GM12878 (cell line): Measurements from ENCODE around the gene DUS3L. TPM values are rescaled to one million over a fixed set of nuclear protein-coding genes. Genes with fewer than 3 reads are reported as not detected.

Experiments
- ATAC-seq: fragments of 200-7000 bp; cut with Tn5 transposase; 3 replicates; pipeline ENCODE4 v1.9.1; 2020; ENCODE audit warnings: mild to moderate bottlenecking, moderate library complexity
- BruUV-seq: library from RNA; stranded (reverse); fragments of 400-500 nt; replicated peaks from 2 replicates; lab custom pipeline; 2021; lab: Mats Ljungman, UMichigan
- CTCF ChIA-PET: fragments of 300-600 bp; sonication (Branson Sonifier 250); formaldehyde crosslinking; extraction: SDS; loops from one replicate; lab custom pipeline; 2021; ENCODE audit warnings: inconsistent platforms; lab: Yijun Ruan, JAX
- POLR2A ChIA-PET: fragments of 350-600 bp; formaldehyde crosslinking; extraction: SDS; loops from one replicate; lab custom pipeline; 2021; ENCODE audit warnings: inconsistent platforms; lab: Charles Lee
- RAD21 ChIA-PET: fragments of 300-600 bp; sonication (Branson Sonifier 250); formaldehyde crosslinking; loops from one replicate; lab custom pipeline; 2023; ENCODE audit warnings: antibody characterized with exemption; ENCODE audit not compliant: unreplicated experiment; lab: Charles Lee
- SMC1A ChIA-PET: fragments of 300-600 bp; sonication (Branson Sonifier 250); formaldehyde crosslinking; loops from one replicate; lab custom pipeline; 2023; ENCODE audit not compliant: unreplicated experiment, uncharacterized antibody; lab: Charles Lee
- DNase-seq: peaks from one replicate; pipeline ENCODE4 v3.0.0-alpha.2; 2011; ENCODE audit warnings: low read depth, low spot score
- FAIRE-seq: peaks from 3 replicates; lab custom pipeline; 2011; peaks lifted over from hg19 to GRCh38; lab: Jason Lieb, UNC
- H2AFZ ChIP-seq: 2 replicates; pipeline ENCODE4 v1.6.0; 2011; ENCODE audit warnings: low read depth, low read length, control low read depth; ENCODE audit not compliant: control insufficient read depth
- H3K27ac ChIP-seq: 2 replicates; pipeline ENCODE4 v1.5.1; 2011; ENCODE audit warnings: control low read depth; ENCODE audit not compliant: control insufficient read depth, insufficient read depth
- H3K27me3 ChIP-seq, 2 experiments: replicated peaks in 1 of 2; 2 replicates each; pipeline versions ENCODE4 v1.6.0 to v1.6.1; 2011; ENCODE audit warnings: low read length in 1 of 2; ENCODE audit not compliant: control insufficient read depth in 2 of 2, insufficient read depth in 2 of 2
- H3K36me3 ChIP-seq, 2 experiments: 2 replicates each; pipeline ENCODE4 v1.5.1; 2011; ENCODE audit warnings: low read length in 1 of 2; ENCODE audit not compliant: control insufficient read depth in 2 of 2, insufficient read depth in 2 of 2
- H3K4me1 ChIP-seq: 2 replicates; pipeline ENCODE4 v1.6.1; 2011; ENCODE audit warnings: mild to moderate bottlenecking, low read length, moderate library complexity, mixed read lengths; ENCODE audit not compliant: control insufficient read depth, insufficient read depth
- H3K4me2 ChIP-seq: 2 replicates; pipeline ENCODE4 v1.6.0; 2011; ENCODE audit warnings: control low read depth; ENCODE audit not compliant: control insufficient read depth, insufficient read depth
- H3K4me3 ChIP-seq: fragments of 200-600 bp; sonication (generic); 2 replicates; pipeline ENCODE4 v1.5.1; 2016
- H3K79me2 ChIP-seq: 2 replicates; pipeline ENCODE4 v1.6.0; 2011; ENCODE audit warnings: low read length; ENCODE audit not compliant: control insufficient read depth, insufficient read depth
- H3K9ac ChIP-seq: 2 replicates; pipeline ENCODE4 v1.8.0; 2011; ENCODE audit warnings: low read length, control low read depth, mixed read lengths; ENCODE audit not compliant: control insufficient read depth, insufficient read depth
- H3K9me3 ChIP-seq: replicated peaks from 3 replicates; pipeline ENCODE4 v1.5.1; 2011; ENCODE audit warnings: mild to moderate bottlenecking, low read length; ENCODE audit not compliant: control insufficient read depth, insufficient read depth
- H4K20me1 ChIP-seq: 2 replicates; pipeline ENCODE4 v1.6.0; 2011; ENCODE audit not compliant: control insufficient read depth, insufficient read depth
- BHLHE40 ChIP-seq, 2 experiments: fragments of 450-650 bp in 1 of 2; IDR thresholded peaks; 2 replicates each; pipeline ENCODE4 v1.6.1; 2011 to 2017; ENCODE audit warnings: low read depth in 2 of 2, borderline replicate concordance in 1 of 2, improper control_type of control experiment in 1 of 2, low read length in 1 of 2, mild to moderate bottlenecking in 1 of 2
- CHD4 ChIP-seq: fragments of 200-600 bp; sonication (generic); IDR thresholded peaks from 2 replicates; pipeline ENCODE4 v1.6.1; 2016; ENCODE audit warnings: mild to moderate bottlenecking
- DPF2 ChIP-seq: fragments of 450-650 bp; IDR thresholded peaks from 2 replicates; pipeline ENCODE4 v1.6.1; 2017; ENCODE audit warnings: mild to moderate bottlenecking
- NFYB ChIP-seq: IDR thresholded peaks from 2 replicates; pipeline ENCODE4 v1.6.1; 2011; ENCODE audit warnings: low read depth, mild to moderate bottlenecking, low read length, improper control_type of control experiment, moderate library complexity; ENCODE audit not compliant: insufficient read depth
- RB1 ChIP-seq: fragments of 450-650 bp; formaldehyde crosslinking; IDR thresholded peaks from 2 replicates; pipeline ENCODE4 v1.6.1; 2017; ENCODE audit warnings: mild to moderate bottlenecking, borderline replicate concordance
- SREBF1 ChIP-seq: IDR thresholded peaks from 2 replicates; pipeline ENCODE4 v1.6.1; 2012; ENCODE audit warnings: mild to moderate bottlenecking, low read length
- TARDBP ChIP-seq: IDR thresholded peaks from 2 replicates; pipeline ENCODE4 v1.6.1; 2016; ENCODE audit warnings: borderline replicate concordance
- TCF3 ChIP-seq: IDR thresholded peaks from 2 replicates; pipeline ENCODE4 v1.6.1; 2012; ENCODE audit warnings: low read depth, mild to moderate bottlenecking, low read length, borderline replicate concordance; ENCODE audit not compliant: insufficient read depth
- WGBS: methylation state at CpG from one replicate; pipeline ENCODE4 v1.1.6; 2016; ENCODE audit warnings: low lambda C conversion rate; ENCODE audit not compliant: insufficient replicate concordance, insufficient coverage; ENCODE audit errors: missing lambda C conversion rate; 5-methylcytosine and 5-hydroxymethylcytosine counted together
- in situ Hi-C: fragments of 300-500 bp; cut with MboI; formaldehyde crosslinking; loops from 9 replicates; pipeline ENCODE4 v1.14.3; 2018; ENCODE audit warnings: mixed read lengths
- intact Hi-C: fragments of 100-400 bp; cut with micrococcal nuclease; formaldehyde crosslinking; loops from one replicate; pipeline ENCODE4 v1.14.2; 2022; ENCODE audit not compliant: unreplicated experiment
- polyA plus RNA-seq, 11 experiments: library from polyadenylated mRNA; depleted of rRNA in 4 of 11; unstranded in 6 of 11; stranded (reverse) in 5 of 11; fragments of >200 nt; fragmentation: Nextera tagmentation in 4 of 11; fragmentation: Illumina TruSeq in 1 of 11; extraction: Ambion mirVana in 4 of 11; extraction: Trizol in 1 of 11; gene quantifications; 1 replicate in 1 of 11; 2 replicates in 10 of 11; pipeline versions ENCODE4 v1.2.1 to v1.2.3, GENCODE V29; 2011 to 2016; ENCODE audit warnings: inconsistent platforms in 2 of 11, missing spikeins in 2 of 11, low read depth in 1 of 11
- total RNA-seq, 4 experiments: library from RNA; depleted of rRNA in 3 of 4; stranded (reverse); fragments of >200 nt in 3 of 4; fragmentation: Illumina TruSeq in 1 of 4; extraction: Trizol in 1 of 4; gene quantifications; 2 replicates each; pipeline versions ENCODE4 v1.2.1 to v1.2.3, GENCODE V29; 2013 to 2021
- TF ChIP-seq, protein P1 (sequence below): fragments of 150-350 bp; IDR thresholded peaks from 2 replicates; pipeline ENCODE4 v1.6.1; 2014; ENCODE audit warnings: mild to moderate bottlenecking, low read depth, low read length
- TF ChIP-seq, protein P2 (sequence below): fragments of 450-650 bp; formaldehyde crosslinking; IDR thresholded peaks from 2 replicates; pipeline ENCODE4 v1.4.0; 2022; ENCODE audit warnings: mild to moderate bottlenecking, moderate library complexity
- TF ChIP-seq, protein P3 (sequence below): fragments of 450-650 bp; IDR thresholded peaks from 2 replicates; pipeline ENCODE4 v1.6.1; 2017; ENCODE audit warnings: mild to moderate bottlenecking, low read depth, inconsistent platforms; ENCODE audit not compliant: poor library complexity, severe bottlenecking
- TF ChIP-seq, protein P4 (sequence below): IDR thresholded peaks from 2 replicates; pipeline ENCODE4 v1.6.1; 2012; ENCODE audit warnings: mild to moderate bottlenecking, low read depth, low read length

The DUS3L gene
- total and polyA plus RNA-seq, 10 of the 15 experiments (the other 5 are each of a cell fraction or from before 2014, with no cell fraction given) = 0.64 to 47.6 (median 31.1) TPM

DNA sequence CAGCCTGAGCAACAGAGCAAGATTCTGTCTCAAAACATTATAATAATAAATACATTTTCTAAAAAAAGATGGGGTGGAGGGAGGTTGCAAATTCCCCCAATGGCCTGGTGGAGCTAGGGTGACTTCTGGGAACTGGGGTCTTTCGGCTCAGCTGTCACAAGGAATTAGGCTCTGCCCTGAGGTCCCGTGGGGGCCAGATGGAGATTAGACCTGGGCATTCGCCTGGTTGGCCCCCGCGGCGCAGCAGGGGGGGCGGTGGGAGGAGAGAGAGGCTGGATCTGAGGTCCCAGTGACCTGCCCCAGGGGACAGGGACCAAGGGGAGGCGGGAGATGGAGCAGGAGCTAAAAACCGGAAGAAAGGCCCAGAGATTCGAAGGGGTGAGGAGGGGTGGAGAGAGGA, 33.8 kb upstream of the DUS3L start:
- Histone ChIP-seq H3K4me3 (no peak overlapping the region), H4K20me1 (no peaks in the 10 kb centered on the region), H3K9ac (no peak overlapping the region), H2AFZ (no peak overlapping the region), H3K27ac (no peak overlapping the region), H3K4me2 (no peak overlapping the region), H3K36me3 (no peaks in the 10 kb centered on the region), H3K9me3 (no peaks in the 10 kb centered on the region), H3K79me2 (no peaks in the 10 kb centered on the region), H3K4me1 (peaks cover 24% of the 10 kb centered on the region), H3K27me3 (peaks cover 0 to 4% of the 10 kb centered on the region in 2 experiments; a peak in 2 of 4 replicates)
- no peak for DNase-seq
- ATAC-seq = no peak
- intact Hi-C loops = no loop called here
- ChIA-PET RAD21 (no interaction called here), SMC1A (no interaction called here), CTCF (interaction anchor here (1.1 kb wide), 1 partner anchor 21 kb away, joined by 4 read pairs; no protein-coding TSS in a partner anchor), POLR2A (no interaction called here)
- in situ Hi-C loops = no loop called here
- WGBS = 85% methylated on average over 10 of the region's 10 CpGs
- FAIRE-seq = no peak
- BruUV-seq = no TSS peak
- TF ChIP-seq, protein P1, sequence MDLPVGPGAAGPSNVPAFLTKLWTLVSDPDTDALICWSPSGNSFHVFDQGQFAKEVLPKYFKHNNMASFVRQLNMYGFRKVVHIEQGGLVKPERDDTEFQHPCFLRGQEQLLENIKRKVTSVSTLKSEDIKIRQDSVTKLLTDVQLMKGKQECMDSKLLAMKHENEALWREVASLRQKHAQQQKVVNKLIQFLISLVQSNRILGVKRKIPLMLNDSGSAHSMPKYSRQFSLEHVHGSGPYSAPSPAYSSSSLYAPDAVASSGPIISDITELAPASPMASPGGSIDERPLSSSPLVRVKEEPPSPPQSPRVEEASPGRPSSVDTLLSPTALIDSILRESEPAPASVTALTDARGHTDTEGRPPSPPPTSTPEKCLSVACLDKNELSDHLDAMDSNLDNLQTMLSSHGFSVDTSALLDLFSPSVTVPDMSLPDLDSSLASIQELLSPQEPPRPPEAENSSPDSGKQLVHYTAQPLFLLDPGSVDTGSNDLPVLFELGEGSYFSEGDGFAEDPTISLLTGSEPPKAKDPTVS = no peak
- TF ChIP-seq, protein P2, sequence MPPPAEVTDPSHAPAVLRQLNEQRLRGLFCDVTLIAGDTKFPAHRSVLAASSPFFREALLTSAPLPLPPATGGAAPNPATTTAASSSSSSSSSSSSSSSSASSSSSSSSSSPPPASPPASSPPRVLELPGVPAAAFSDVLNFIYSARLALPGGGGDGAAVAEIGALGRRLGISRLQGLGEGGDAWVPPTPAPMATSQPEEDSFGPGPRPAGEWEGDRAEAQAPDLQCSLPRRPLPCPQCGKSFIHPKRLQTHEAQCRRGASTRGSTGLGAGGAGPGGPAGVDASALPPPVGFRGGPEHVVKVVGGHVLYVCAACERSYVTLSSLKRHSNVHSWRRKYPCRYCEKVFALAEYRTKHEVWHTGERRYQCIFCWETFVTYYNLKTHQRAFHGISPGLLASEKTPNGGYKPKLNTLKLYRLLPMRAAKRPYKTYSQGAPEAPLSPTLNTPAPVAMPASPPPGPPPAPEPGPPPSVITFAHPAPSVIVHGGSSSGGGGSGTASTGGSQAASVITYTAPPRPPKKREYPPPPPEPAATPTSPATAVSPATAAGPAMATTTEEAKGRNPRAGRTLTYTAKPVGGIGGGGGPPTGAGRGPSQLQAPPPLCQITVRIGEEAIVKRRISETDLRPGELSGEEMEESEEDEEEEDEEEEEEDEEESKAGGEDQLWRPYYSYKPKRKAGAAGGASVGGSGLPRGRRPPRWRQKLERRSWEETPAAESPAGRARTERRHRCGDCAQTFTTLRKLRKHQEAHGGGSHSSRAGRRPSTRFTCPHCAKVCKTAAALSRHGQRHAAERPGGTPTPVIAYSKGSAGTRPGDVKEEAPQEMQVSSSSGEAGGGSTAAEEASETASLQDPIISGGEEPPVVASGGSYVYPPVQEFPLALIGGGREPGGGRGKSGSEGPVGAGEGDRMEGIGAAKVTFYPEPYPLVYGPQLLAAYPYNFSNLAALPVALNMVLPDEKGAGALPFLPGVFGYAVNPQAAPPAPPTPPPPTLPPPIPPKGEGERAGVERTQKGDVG (CRISPR knock-in tag) = no peak
- TF ChIP-seq, protein P3, sequence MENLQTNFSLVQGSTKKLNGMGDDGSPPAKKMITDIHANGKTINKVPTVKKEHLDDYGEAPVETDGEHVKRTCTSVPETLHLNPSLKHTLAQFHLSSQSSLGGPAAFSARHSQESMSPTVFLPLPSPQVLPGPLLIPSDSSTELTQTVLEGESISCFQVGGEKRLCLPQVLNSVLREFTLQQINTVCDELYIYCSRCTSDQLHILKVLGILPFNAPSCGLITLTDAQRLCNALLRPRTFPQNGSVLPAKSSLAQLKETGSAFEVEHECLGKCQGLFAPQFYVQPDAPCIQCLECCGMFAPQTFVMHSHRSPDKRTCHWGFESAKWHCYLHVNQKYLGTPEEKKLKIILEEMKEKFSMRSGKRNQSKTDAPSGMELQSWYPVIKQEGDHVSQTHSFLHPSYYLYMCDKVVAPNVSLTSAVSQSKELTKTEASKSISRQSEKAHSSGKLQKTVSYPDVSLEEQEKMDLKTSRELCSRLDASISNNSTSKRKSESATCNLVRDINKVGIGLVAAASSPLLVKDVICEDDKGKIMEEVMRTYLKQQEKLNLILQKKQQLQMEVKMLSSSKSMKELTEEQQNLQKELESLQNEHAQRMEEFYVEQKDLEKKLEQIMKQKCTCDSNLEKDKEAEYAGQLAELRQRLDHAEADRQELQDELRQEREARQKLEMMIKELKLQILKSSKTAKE = no peak
- TF ChIP-seq RB1 = no peak
- TF ChIP-seq BHLHE40 (IDR thresholded peaks at IDR 0.05; ENCODE audit: borderline replicate concordance in 1 of 2, low read depth in 2 of 2, low read length in 1 of 2) = no peak
- no peak for TF ChIP-seq CHD4
- TF ChIP-seq TARDBP = no peak
- TF ChIP-seq SREBF1 = no peak
- TF ChIP-seq TCF3 = no peak
- TF ChIP-seq, protein P4, sequence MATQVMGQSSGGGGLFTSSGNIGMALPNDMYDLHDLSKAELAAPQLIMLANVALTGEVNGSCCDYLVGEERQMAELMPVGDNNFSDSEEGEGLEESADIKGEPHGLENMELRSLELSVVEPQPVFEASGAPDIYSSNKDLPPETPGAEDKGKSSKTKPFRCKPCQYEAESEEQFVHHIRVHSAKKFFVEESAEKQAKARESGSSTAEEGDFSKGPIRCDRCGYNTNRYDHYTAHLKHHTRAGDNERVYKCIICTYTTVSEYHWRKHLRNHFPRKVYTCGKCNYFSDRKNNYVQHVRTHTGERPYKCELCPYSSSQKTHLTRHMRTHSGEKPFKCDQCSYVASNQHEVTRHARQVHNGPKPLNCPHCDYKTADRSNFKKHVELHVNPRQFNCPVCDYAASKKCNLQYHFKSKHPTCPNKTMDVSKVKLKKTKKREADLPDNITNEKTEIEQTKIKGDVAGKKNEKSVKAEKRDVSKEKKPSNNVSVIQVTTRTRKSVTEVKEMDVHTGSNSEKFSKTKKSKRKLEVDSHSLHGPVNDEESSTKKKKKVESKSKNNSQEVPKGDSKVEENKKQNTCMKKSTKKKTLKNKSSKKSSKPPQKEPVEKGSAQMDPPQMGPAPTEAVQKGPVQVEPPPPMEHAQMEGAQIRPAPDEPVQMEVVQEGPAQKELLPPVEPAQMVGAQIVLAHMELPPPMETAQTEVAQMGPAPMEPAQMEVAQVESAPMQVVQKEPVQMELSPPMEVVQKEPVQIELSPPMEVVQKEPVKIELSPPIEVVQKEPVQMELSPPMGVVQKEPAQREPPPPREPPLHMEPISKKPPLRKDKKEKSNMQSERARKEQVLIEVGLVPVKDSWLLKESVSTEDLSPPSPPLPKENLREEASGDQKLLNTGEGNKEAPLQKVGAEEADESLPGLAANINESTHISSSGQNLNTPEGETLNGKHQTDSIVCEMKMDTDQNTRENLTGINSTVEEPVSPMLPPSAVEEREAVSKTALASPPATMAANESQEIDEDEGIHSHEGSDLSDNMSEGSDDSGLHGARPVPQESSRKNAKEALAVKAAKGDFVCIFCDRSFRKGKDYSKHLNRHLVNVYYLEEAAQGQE = no peak
- no peak for TF ChIP-seq DPF2
- no peak for TF ChIP-seq NFYB
